ENCODE data around the gene WDR7. TPM values are rescaled to one million over a fixed set of nuclear protein-coding genes. Genes with fewer than 3 reads are reported as not detected.

Gene WDR7
- total RNA-seq, 2 experiments from 2014 or later = 16.0 to 19.0 TPM

- no peak for TF ChIP-seq CTCF (IDR thresholded peaks at IDR 0.05)
- no peak for ATAC-seq
- Mint-ChIP-seq H3K9me3 (no peaks in the 10 kb centered on the region), H3K27ac (no peak overlapping the region), H3K36me3 (ENCODE audit: low read depth) (peaks cover 8% of the 10 kb centered on the region), H3K4me3 (no peak overlapping the region), H3K27me3 (no peaks in the 10 kb centered on the region), H3K4me1 (ENCODE audit: low read depth) (no peaks in the 10 kb centered on the region)
- CTCF ChIA-PET = interaction anchor here (1.1 kb wide), 2 partner anchors 50 to 67 kb away, joined by 3 read pairs; no protein-coding TSS in a partner anchor
- DNase-seq = no peak
- POLR2A ChIA-PET = no interaction called here
- intact Hi-C loops (cut with micrococcal nuclease) = no loop called here
Observed at GRCh38 chr18:56935434-56936040, 284.4 kb downstream of the WDR7 start.

- H3K9me3 Mint-ChIP-seq = no peaks in the 10 kb centered on the region
Observed at GRCh38 chr18:56936457-56936856, 285.3 kb downstream of the WDR7 start.

DNA sequence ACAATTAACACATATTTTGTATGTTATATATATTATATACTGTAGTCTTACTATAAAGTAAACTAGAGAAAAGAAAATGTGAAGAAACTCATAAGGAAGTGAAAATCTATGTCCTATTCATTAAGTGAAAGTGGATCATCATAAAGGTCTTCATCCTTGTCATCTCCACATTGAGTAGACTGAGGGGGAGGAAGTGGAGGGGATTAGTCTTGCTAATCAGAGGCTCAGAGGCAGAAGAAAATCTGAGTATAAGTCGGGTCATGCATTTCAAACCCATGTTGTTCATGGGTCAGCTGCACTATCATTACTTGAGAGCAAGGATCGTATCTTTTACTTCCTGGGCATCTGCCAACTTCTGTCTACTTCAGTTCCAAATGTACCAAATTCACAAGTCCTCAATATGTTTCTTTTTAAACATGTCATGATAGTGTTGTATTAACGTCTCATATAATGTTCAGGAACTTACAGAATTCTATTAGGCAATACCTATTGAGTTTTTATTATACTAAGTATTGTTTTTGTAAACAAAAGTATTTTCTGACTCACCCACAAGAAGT, 286.8 kb downstream of the WDR7 start:
- no peaks in the 10 kb centered on the region for H3K4me1 Mint-ChIP-seq (ENCODE audit: low read depth)
- no peak for TF ChIP-seq CTCF (IDR thresholded peaks at IDR 0.05)
- ChIA-PET CTCF (no interaction called here), POLR2A (no interaction called here)
- no peak overlapping the region for H3K4me3 Mint-ChIP-seq
- H3K9me3 Mint-ChIP-seq = no peaks in the 10 kb centered on the region
- intact Hi-C loops (cut with micrococcal nuclease) = no loop called here
- H3K27me3 Mint-ChIP-seq = no peaks in the 10 kb centered on the region
- DNase-seq (no peak), ATAC-seq (no peak)
- no peak overlapping the region for H3K27ac Mint-ChIP-seq
- peaks cover 12% of the 10 kb centered on the region for H3K36me3 Mint-ChIP-seq (ENCODE audit: low read depth)

More at GRCh38 chr18:56936457-56936856, 285.3 kb downstream of the WDR7 start:
- POLR2A ChIA-PET = no interaction called here
- Mint-ChIP-seq H3K27me3 (no peaks in the 10 kb centered on the region), H3K36me3 (ENCODE audit: low read depth) (peaks cover 13% of the 10 kb centered on the region), H3K4me3 (no peak overlapping the region), H3K4me1 (ENCODE audit: low read depth) (no peaks in the 10 kb centered on the region), H3K27ac (no peak overlapping the region)
- no peak for DNase-seq
- CTCF ChIA-PET = interaction anchor here (1.1 kb wide), 1 partner anchor 67 kb away, joined by 3 read pairs; no protein-coding TSS in a partner anchor
- TF ChIP-seq CTCF (IDR thresholded peaks at IDR 0.05) = no peak
- intact Hi-C loops (cut with micrococcal nuclease) = no loop called here
- no peak for ATAC-seq

- POLR2A ChIA-PET = no interaction called here
- TF ChIP-seq CTCF (IDR thresholded peaks at IDR 0.05) = no peak
- peaks cover 7% of the 10 kb centered on the region for H3K36me3 Mint-ChIP-seq (ENCODE audit: low read depth)
- H3K4me1 Mint-ChIP-seq (ENCODE audit: low read depth) = no peaks in the 10 kb centered on the region
- H3K27ac Mint-ChIP-seq = no peak overlapping the region
- no peaks in the 10 kb centered on the region for H3K9me3 Mint-ChIP-seq
- intact Hi-C loops (cut with micrococcal nuclease) = no loop called here
- CTCF ChIA-PET = no interaction called here
- DNase-seq = no peak
- H3K4me3 Mint-ChIP-seq = no peak overlapping the region
- no peaks in the 10 kb centered on the region for H3K27me3 Mint-ChIP-seq
- no peak for ATAC-seq
Observed at GRCh38 chr18:56945171-56946083, 294.3 kb downstream of the WDR7 start.

- intact Hi-C loops (cut with micrococcal nuclease) = no loop called here
- no peak overlapping the region for H3K4me3 Mint-ChIP-seq
- H3K9me3 Mint-ChIP-seq = no peaks in the 10 kb centered on the region
- H3K27me3 Mint-ChIP-seq = no peaks in the 10 kb centered on the region
- no peak for TF ChIP-seq CTCF (IDR thresholded peaks at IDR 0.05)
- H3K4me1 Mint-ChIP-seq (ENCODE audit: low read depth) = no peaks in the 10 kb centered on the region
- POLR2A ChIA-PET = no interaction called here
- H3K27ac Mint-ChIP-seq = no peak overlapping the region
- CTCF ChIA-PET = no interaction called here
- ATAC-seq = no peak
- H3K36me3 Mint-ChIP-seq (ENCODE audit: low read depth) = peaks cover 2% of the 10 kb centered on the region
- DNase-seq = no peak
Observed at GRCh38 chr18:56947236-56947635, 296.1 kb downstream of the WDR7 start.

Data from activated CD8-positive, alpha-beta T cell treated with anti-CD3 and anti-CD28 coated beads for 36 hours (primary cell).